Endodermal cell (in vitro differentiated cells): Measurements from ENCODE around the gene ASAP3. TPM values are rescaled to one million over a fixed set of nuclear protein-coding genes. Genes with fewer than 3 reads are reported as not detected.

Experiments used
- DNase-seq: peaks from one replicate; pipeline ENCODE4 v3.0.0-alpha.2; 2017
- H3K27ac ChIP-seq: 2 replicates; pipeline ENCODE4 v1.5.1; 2013; ENCODE audit warnings: mild to moderate bottlenecking, low read depth, low read length, moderate library complexity
- H3K27me3 ChIP-seq: 2 replicates; pipeline ENCODE4 v1.6.1; 2013; ENCODE audit warnings: mild to moderate bottlenecking, low read length, moderate library complexity; ENCODE audit not compliant: insufficient read depth, control insufficient read depth, poor library complexity, severe bottlenecking
- H3K36me3 ChIP-seq: 2 replicates; pipeline ENCODE4 v1.7.0; 2013; ENCODE audit warnings: mild to moderate bottlenecking, low read length, moderate library complexity; ENCODE audit not compliant: control insufficient read depth, insufficient read depth
- H3K4me1 ChIP-seq: one replicate; pipeline ENCODE4 v1.7.0; 2013; ENCODE audit warnings: low read length; ENCODE audit not compliant: control insufficient read depth, insufficient read depth
- H3K4me3 ChIP-seq: 2 replicates; pipeline ENCODE4 v1.5.1; 2013; ENCODE audit warnings: mild to moderate bottlenecking, low read length, moderate library complexity
- H3K9ac ChIP-seq: 2 replicates; pipeline ENCODE4 v1.6.1; 2013; ENCODE audit warnings: mild to moderate bottlenecking, low read length, moderate library complexity; ENCODE audit not compliant: poor library complexity, severe bottlenecking; ENCODE audit errors: extremely low read depth
- H3K9me3 ChIP-seq: 2 replicates; pipeline ENCODE4 v1.6.1; 2013; ENCODE audit warnings: mild to moderate bottlenecking, low read length, moderate library complexity; ENCODE audit not compliant: control insufficient read depth
- H3K27ac Mint-ChIP-seq: 2 replicates; pipeline ENCODE4 v1.8.0; 2020; ENCODE audit warnings: mixed read lengths
- H3K27me3 Mint-ChIP-seq: 2 replicates; pipeline ENCODE4 v1.8.0; 2021; ENCODE audit warnings: mild to moderate bottlenecking, mixed read lengths; ENCODE audit not compliant: insufficient read depth
- H3K36me3 Mint-ChIP-seq: 2 replicates; pipeline ENCODE4 v1.8.0; 2020; ENCODE audit warnings: low read depth, mixed read lengths
- H3K4me1 Mint-ChIP-seq: 2 replicates; pipeline ENCODE4 v1.8.0; 2020; ENCODE audit warnings: mixed read lengths
- H3K4me3 Mint-ChIP-seq: 2 replicates; pipeline ENCODE4 v1.8.0; 2020; ENCODE audit warnings: mild to moderate bottlenecking, moderate library complexity, mixed read lengths
- H3K9me3 Mint-ChIP-seq: 2 replicates; pipeline ENCODE4 v1.8.0; 2020; ENCODE audit warnings: mild to moderate bottlenecking, mixed read lengths
- CTCF ChIP-seq: fragments of 200-600 bp; sonication (generic); conservative IDR thresholded peaks from 2 replicates; pipeline ENCODE4 v1.5.0; 2021; ENCODE audit warnings: antibody characterized with exemption, mild to moderate bottlenecking
- WGBS, 2 experiments: methylation state at CpG; one replicate each; pipeline versions ENCODE4 v1.1.5 to v1.1.7; 2013; ENCODE audit warnings: missing lambda C conversion rate in 2 of 2, mixed read lengths in 1 of 2; ENCODE audit not compliant: insufficient coverage in 1 of 2, insufficient read length in 1 of 2; 5-methylcytosine and 5-hydroxymethylcytosine counted together
- total RNA-seq, 2 donors: library from RNA; stranded (reverse); fragmentation: NEBNext Ultra II Directional in 1 of 2; extraction: Animal tissue kit (Norgen Biotek cat#: 25700) in 1 of 2; gene quantifications; 2 replicates in 1 of 2; 3 replicates in 1 of 2; pipeline ENCODE4 v1.2.1, GENCODE V29; 2021

ASAP3 gene
- total RNA-seq, 2 donors from 2014 or later: 78.7 to 91.0 TPM

- Histone ChIP-seq H3K4me3 (no peak overlapping the region), H3K27me3 (peaks cover 24% of the 10 kb centered on the region), H3K9me3 (peaks cover 7% of the 10 kb centered on the region), H3K36me3 (no peaks in the 10 kb centered on the region), H3K27ac (no peak overlapping the region), H3K4me1 (no peaks in the 10 kb centered on the region), H3K9ac (no peak overlapping the region)
- Mint-ChIP-seq H3K36me3 (no peaks in the 10 kb centered on the region), H3K27ac (no peak overlapping the region), H3K4me3 (no peak overlapping the region), H3K4me1 (peaks cover 6% of the 10 kb centered on the region), H3K27me3 (peaks cover 63% of the 10 kb centered on the region), H3K9me3 (no peaks in the 10 kb centered on the region)
- no peak for TF ChIP-seq CTCF
- DNase-seq: no peak
- 91 to 92% methylated on average over 6 to 11 of the region's 11 CpGs for WGBS, 2 experiments
Measured at GRCh38 chr1:23402286-23403037, 81.5 kb downstream of the ASAP3 start.

- Mint-ChIP-seq H3K27me3 (peaks cover 74% of the 10 kb centered on the region), H3K36me3 (no peaks in the 10 kb centered on the region)
- WGBS, 2 experiments: 73 to 78% methylated on average over 4 to 6 of the region's 6 CpGs
Measured at GRCh38 chr1:23401313-23401712, 82.7 kb downstream of the ASAP3 start.

GRCh38 chr1:23400324-23401114 lies 83.5 kb downstream of the ASAP3 start:
- WGBS, 2 experiments: 85 to 89% methylated on average over 5 of the region's 5 CpGs
- Histone ChIP-seq H3K27me3 (peaks cover 36% of the 10 kb centered on the region), H3K9me3 (peaks cover 7% of the 10 kb centered on the region), H3K4me1 (no peaks in the 10 kb centered on the region), H3K4me3 (no peak overlapping the region), H3K36me3 (no peaks in the 10 kb centered on the region), H3K27ac (no peak overlapping the region), H3K9ac (no peak overlapping the region)
- DNase-seq: no peak
- Mint-ChIP-seq H3K4me1 (peaks cover 8% of the 10 kb centered on the region), H3K27ac (no peak overlapping the region), H3K4me3 (no peak overlapping the region), H3K9me3 (no peaks in the 10 kb centered on the region), H3K27me3 (peaks cover 81% of the 10 kb centered on the region), H3K36me3 (no peaks in the 10 kb centered on the region)
- TF ChIP-seq CTCF: no peak

More at GRCh38 chr1:23401313-23401712, 82.7 kb downstream of the ASAP3 start:
- Mint-ChIP-seq H3K4me3 (no peak overlapping the region), H3K4me1 (peaks cover 6% of the 10 kb centered on the region), H3K27ac (no peak overlapping the region), H3K9me3 (no peaks in the 10 kb centered on the region)
- Histone ChIP-seq H3K36me3 (no peaks in the 10 kb centered on the region), H3K9ac (no peak overlapping the region), H3K27me3 (peaks cover 33% of the 10 kb centered on the region), H3K27ac (no peak overlapping the region), H3K4me3 (no peak overlapping the region), H3K4me1 (no peaks in the 10 kb centered on the region), H3K9me3 (peaks cover 7% of the 10 kb centered on the region)
- TF ChIP-seq CTCF: no peak
- DNase-seq: no peak
